SW 1271 (cell line): ENCODE measurements around the gene ERICH4.

ENCODE experiments used
- DNase-seq, 2 experiments: peaks; one replicate each; lab custom pipeline; 2025; lab: John Stamatoyannopoulos, UW

Gene ERICH4

GRCh38 chr19:41414461-41414860 lies 28.5 kb upstream of the ERICH4 start:
- no peak for DNase-seq

- no peak for DNase-seq
These were observed 27.8 kb upstream of the ERICH4 start for GRCh38 chr19:41415154-41415571.

- no peak for DNase-seq
These were observed 26.7 kb upstream of the ERICH4 start for GRCh38 chr19:41416194-41416674.

- DNase-seq, result no peak
These were observed 22.7 kb upstream of the ERICH4 start for GRCh38 chr19:41420101-41420880.

GRCh38 chr19:41421314-41421713 lies 21.6 kb upstream of the ERICH4 start:
- DNase-seq, result no peak

GRCh38 chr19:41421973-41422372 lies 21.0 kb upstream of the ERICH4 start:
- DNase-seq, result no peak

GRCh38 chr19:41422456-41422855 lies 20.5 kb upstream of the ERICH4 start:
- DNase-seq, result no peak

GRCh38 chr19:41422955-41423354 lies 20.0 kb upstream of the ERICH4 start:
- DNase-seq, result no peak

- no peak for DNase-seq
These were observed 18.4 kb upstream of the ERICH4 start for GRCh38 chr19:41424335-41425173.

- no peak for DNase-seq
These were observed 17.5 kb upstream of the ERICH4 start for GRCh38 chr19:41425174-41426115.

- DNase-seq, result no peak
These were observed 16.7 kb upstream of the ERICH4 start for GRCh38 chr19:41426116-41426841.

GRCh38 chr19:41426952-41427646 lies 15.9 kb upstream of the ERICH4 start, which contains the start of gene B3GNT8:
B3GNT8 (minus strand) TSS chr19:41427374; CDS start chr19:41426778, 596 bp downstream.
- DNase-seq, result no peak

GRCh38 chr19:41427647-41428480 lies 15.1 kb upstream of the ERICH4 start:
- no peak for DNase-seq

GRCh38 chr19:41428481-41428859 lies 14.5 kb upstream of the ERICH4 start:
- no peak for DNase-seq

GRCh38 chr19:41430922-41431321 lies 12.0 kb upstream of the ERICH4 start:
- no peak for DNase-seq

GRCh38 chr19:41431426-41432386 lies 11.2 kb upstream of the ERICH4 start:
- DNase-seq, result no peak

- no peak for DNase-seq
These were observed 9.8 kb upstream of the ERICH4 start for GRCh38 chr19:41433171-41433570.

- no peak for DNase-seq
These were observed 8.5 kb upstream of the ERICH4 start for GRCh38 chr19:41434450-41434849.
